Measurements from ENCODE around the gene CD74. TPM values are rescaled to one million over a fixed set of nuclear protein-coding genes. Genes with fewer than 3 reads are reported as not detected.

Gene CD74
- total RNA-seq, 1 experiment from 2014 or later, result 19.5 TPM

DNA sequence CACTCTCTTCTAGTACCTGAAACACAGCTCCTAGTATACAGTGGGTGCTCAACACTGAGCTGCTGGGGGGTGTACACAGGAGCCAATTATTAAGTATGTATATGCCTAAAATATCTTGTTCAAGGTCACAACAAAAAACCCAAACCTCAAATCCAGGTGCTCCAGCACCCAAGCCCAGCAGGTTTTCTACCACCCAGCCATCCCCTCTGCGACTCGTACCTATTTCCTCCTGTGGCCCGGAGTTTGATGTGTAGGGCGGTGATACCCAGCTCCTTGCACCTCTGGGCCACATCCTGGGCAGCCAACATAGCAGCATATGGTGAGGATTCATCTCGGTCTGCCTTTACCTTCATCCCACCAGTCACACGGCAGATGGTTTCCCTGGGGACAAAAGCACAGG is 33.9 kb upstream of the CD74 start:
- Mint-ChIP-seq H3K27ac (peak overlapping the region in 2 of 3 experiments; percentile 81 to 100; a peak in 5 of 7 replicates), H3K27me3 (ENCODE audit: low read depth) (no peaks in the 10 kb centered on the region), H3K36me3 (ENCODE audit: insufficient read depth in 1 of 3, low read depth in 3 of 3) (peaks cover 63 to 64% (median 64%) of the 10 kb centered on the region in 3 experiments), H3K4me3 (peak overlapping the region; percentile 32 to 98; a peak in 3 of 5 replicates), H3K4me1 (peaks cover 22 to 42% of the 10 kb centered on the region in 2 experiments), H3K9me3 (peaks cover 0 to 3% of the 10 kb centered on the region in 2 experiments; a peak in 4 of 5 replicates)
- Histone ChIP-seq H3K18ac (ENCODE audit: insufficient read length, low read depth, low read length) (no peak overlapping the region), H3K9me3 (ENCODE audit: control insufficient read depth, low read depth, low read length) (no peaks in the 10 kb centered on the region), H4K8ac (replicated peaks; ENCODE audit: insufficient read length, low read depth, low read length) (no peak overlapping the region), H2BK5ac (ENCODE audit: insufficient read length, low read length) (no peak overlapping the region), H4K5ac (ENCODE audit: insufficient read length, low read depth, low read length) (no peak overlapping the region), H2BK120ac (ENCODE audit: low read depth, low read length, poor library complexity, severe bottlenecking) (no peak overlapping the region), H2BK12ac (ENCODE audit: insufficient read length, low read depth, low read length) (no peak overlapping the region), H2AK5ac (ENCODE audit: insufficient read length, low read length) (no peak overlapping the region), H3K4ac (ENCODE audit: low read depth, low read length) (no peak overlapping the region), H4K91ac (ENCODE audit: insufficient read length, low read depth, low read length) (no peak overlapping the region), H3K27me3 (ENCODE audit: insufficient read depth, low read length) (no peaks in the 10 kb centered on the region), H3K56ac (ENCODE audit: insufficient read length, low read depth, low read length) (no peak overlapping the region), H2BK15ac (ENCODE audit: low read depth, low read length) (no peak overlapping the region), H3K79me1 (ENCODE audit: insufficient read depth, low read depth, low read length, poor library complexity, severe bottlenecking) (peaks cover 3% of the 10 kb centered on the region), H2BK20ac (ENCODE audit: low read depth, low read length, poor library complexity, severe bottlenecking) (no peak overlapping the region), H3K4me2 (ENCODE audit: insufficient read depth, insufficient read length, low read length) (no peak overlapping the region), H3T11ph (ENCODE audit: low read length) (no peak overlapping the region), H3K9ac (ENCODE audit: extremely low read depth, insufficient read length, low read length) (no peak overlapping the region), H3K27ac (ENCODE audit: insufficient read length, low read depth, low read length) (no peak overlapping the region), H4K20me1 (ENCODE audit: control insufficient read depth, insufficient read depth, insufficient read length) (no peaks in the 10 kb centered on the region), H3K14ac (ENCODE audit: insufficient read depth, low read length) (no peak overlapping the region), H3K4me1 (ENCODE audit: insufficient read depth, low read length) (no peaks in the 10 kb centered on the region), H3K79me2 (ENCODE audit: insufficient read depth, low read length) (peaks cover 16% of the 10 kb centered on the region; the same call in 1 of the 2 replicates), H2AFZ (ENCODE audit: low read length) (no peak overlapping the region), H3K23ac (ENCODE audit: insufficient read length, low read depth, low read length) (no peak overlapping the region), H3K23me2 (ENCODE audit: insufficient read length, low read depth, low read length, poor library complexity, severe bottlenecking) (peaks cover 8% of the 10 kb centered on the region)
- WGBS (ENCODE audit: extremely low coverage, insufficient read length, low lambda C conversion rate), result no CpG with 5 or more reads among the region's 6 CpGs
- TF ChIP-seq, protein P1, sequence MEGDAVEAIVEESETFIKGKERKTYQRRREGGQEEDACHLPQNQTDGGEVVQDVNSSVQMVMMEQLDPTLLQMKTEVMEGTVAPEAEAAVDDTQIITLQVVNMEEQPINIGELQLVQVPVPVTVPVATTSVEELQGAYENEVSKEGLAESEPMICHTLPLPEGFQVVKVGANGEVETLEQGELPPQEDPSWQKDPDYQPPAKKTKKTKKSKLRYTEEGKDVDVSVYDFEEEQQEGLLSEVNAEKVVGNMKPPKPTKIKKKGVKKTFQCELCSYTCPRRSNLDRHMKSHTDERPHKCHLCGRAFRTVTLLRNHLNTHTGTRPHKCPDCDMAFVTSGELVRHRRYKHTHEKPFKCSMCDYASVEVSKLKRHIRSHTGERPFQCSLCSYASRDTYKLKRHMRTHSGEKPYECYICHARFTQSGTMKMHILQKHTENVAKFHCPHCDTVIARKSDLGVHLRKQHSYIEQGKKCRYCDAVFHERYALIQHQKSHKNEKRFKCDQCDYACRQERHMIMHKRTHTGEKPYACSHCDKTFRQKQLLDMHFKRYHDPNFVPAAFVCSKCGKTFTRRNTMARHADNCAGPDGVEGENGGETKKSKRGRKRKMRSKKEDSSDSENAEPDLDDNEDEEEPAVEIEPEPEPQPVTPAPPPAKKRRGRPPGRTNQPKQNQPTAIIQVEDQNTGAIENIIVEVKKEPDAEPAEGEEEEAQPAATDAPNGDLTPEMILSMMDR (conservative IDR thresholded peaks at IDR 0.05), result no peak
- no peak for DNase-seq
